ENCODE data around the gene MRPS35. TPM values are rescaled to one million over a fixed set of nuclear protein-coding genes. Genes with fewer than 3 reads are reported as not detected.

Gene MRPS35
- total RNA-seq, 5 donors from 2014 or later (not counting 1 experiment from before 2014, with no cell fraction given): 19.7 to 23.0 (median 22.5) TPM

- H3K4me3 ChIP-seq (ENCODE audit: control insufficient read depth in 1 of 2, extremely low read depth in 1 of 2, low read length in 1 of 2): no peak overlapping the region
- H3K36me3 Mint-ChIP-seq: peaks cover 14% of the 10 kb centered on the region
- no peak overlapping the region for H3K27ac Mint-ChIP-seq
- no peaks in the 10 kb centered on the region for H3K4me1 ChIP-seq (ENCODE audit: control insufficient read depth in 1 of 2, extremely low read depth in 1 of 2, insufficient read depth in 2 of 2, low read length in 2 of 2)
- WGBS (ENCODE audit: insufficient coverage): 64% methylated on average over 2 of the region's 3 CpGs
- H3K9me3 ChIP-seq: no peaks in the 10 kb centered on the region
- H3K36me3 ChIP-seq (ENCODE audit: control insufficient read depth in 2 of 2, extremely low read depth in 1 of 2, insufficient read depth in 1 of 2, low read length in 1 of 2): no peaks in the 10 kb centered on the region
- POLR2A ChIA-PET: interaction anchor here in 1 of 2 donors (0.6 kb wide), 1 partner anchor 14 kb away, joined by 4 read pairs; no protein-coding TSS in a partner anchor
- H3K4me1 Mint-ChIP-seq: no peaks in the 10 kb centered on the region
- ATAC-seq (replicated peaks in 1 of 4) (no peak), DNase-seq (no peak)
- CTCF ChIA-PET: no interaction called here
- H3K27me3 Mint-ChIP-seq: no peaks in the 10 kb centered on the region
- no peaks in the 10 kb centered on the region for H3K9me3 Mint-ChIP-seq
- no peak overlapping the region for H3K4me3 Mint-ChIP-seq
- H3K27me3 ChIP-seq (replicated peaks in 1 of 2; ENCODE audit: control insufficient read depth in 2 of 2, extremely low read depth in 1 of 2, insufficient read depth in 2 of 2, low read length in 1 of 2): no peaks in the 10 kb centered on the region
- H3K27ac ChIP-seq (ENCODE audit: low read length): no peak overlapping the region
Observed at GRCh38 chr12:27673101-27673718, 37.4 kb upstream of the MRPS35 start.

DNA sequence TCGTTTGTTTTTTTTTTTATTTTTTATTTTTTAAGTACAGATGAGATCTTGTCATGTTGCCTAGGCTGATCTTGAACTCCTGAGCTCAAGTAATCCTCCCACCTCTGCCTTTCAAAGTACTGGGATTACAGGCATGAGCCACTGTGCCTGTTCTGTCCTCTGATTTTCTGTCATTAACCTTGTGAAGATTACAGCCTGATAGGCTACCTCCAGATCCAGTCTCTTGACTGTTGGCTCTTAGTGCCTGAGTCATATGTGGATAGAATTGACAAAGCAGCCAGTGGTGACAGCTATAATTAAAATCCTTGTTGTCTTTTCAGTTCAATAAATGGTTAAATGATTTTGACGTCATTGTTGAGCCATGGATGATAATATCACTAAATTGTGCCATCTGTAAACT, 35.6 kb upstream of the MRPS35 start:
- no peaks in the 10 kb centered on the region for H3K9me3 Mint-ChIP-seq
- H3K9me3 ChIP-seq: no peaks in the 10 kb centered on the region
- H3K27ac Mint-ChIP-seq: no peak overlapping the region
- no peaks in the 10 kb centered on the region for H3K27me3 ChIP-seq (replicated peaks in 1 of 2; ENCODE audit: control insufficient read depth in 2 of 2, extremely low read depth in 1 of 2, insufficient read depth in 2 of 2, low read length in 1 of 2)
- peaks cover 11% of the 10 kb centered on the region for H3K36me3 Mint-ChIP-seq
- no CpG with 5 or more reads among the region's 2 CpGs for WGBS (ENCODE audit: insufficient coverage)
- no peak overlapping the region for H3K4me3 ChIP-seq (ENCODE audit: control insufficient read depth in 1 of 2, extremely low read depth in 1 of 2, low read length in 1 of 2)
- H3K27ac ChIP-seq (ENCODE audit: low read length): no peak overlapping the region
- POLR2A ChIA-PET: no interaction called here
- CTCF ChIA-PET: no interaction called here
- DNase-seq (no peak), ATAC-seq (replicated peaks in 1 of 4) (no peak)
- H3K27me3 Mint-ChIP-seq: no peaks in the 10 kb centered on the region
- no peaks in the 10 kb centered on the region for H3K4me1 Mint-ChIP-seq
- H3K36me3 ChIP-seq (ENCODE audit: control insufficient read depth in 2 of 2, extremely low read depth in 1 of 2, insufficient read depth in 1 of 2, low read length in 1 of 2): no peaks in the 10 kb centered on the region
- H3K4me1 ChIP-seq (ENCODE audit: control insufficient read depth in 1 of 2, extremely low read depth in 1 of 2, insufficient read depth in 2 of 2, low read length in 2 of 2): no peaks in the 10 kb centered on the region
- H3K4me3 Mint-ChIP-seq: no peak overlapping the region

GRCh38 chr12:27680619-27681018, 30.0 kb upstream of the MRPS35 start:
- H3K9me3 Mint-ChIP-seq: no peaks in the 10 kb centered on the region
- H3K4me3 Mint-ChIP-seq: no peak overlapping the region
- no peak overlapping the region for H3K27ac Mint-ChIP-seq
- no peak for ATAC-seq (replicated peaks in 1 of 4)
- H3K4me3 ChIP-seq (ENCODE audit: control insufficient read depth in 1 of 2, extremely low read depth in 1 of 2, low read length in 1 of 2): no peak overlapping the region
- H3K27me3 ChIP-seq (replicated peaks in 1 of 2; ENCODE audit: control insufficient read depth in 2 of 2, extremely low read depth in 1 of 2, insufficient read depth in 2 of 2, low read length in 1 of 2): no peaks in the 10 kb centered on the region
- POLR2A ChIA-PET: no interaction called here
- DNase-seq: no peak
- CTCF ChIA-PET: no interaction called here
- no peaks in the 10 kb centered on the region for H3K4me1 ChIP-seq (ENCODE audit: control insufficient read depth in 1 of 2, extremely low read depth in 1 of 2, insufficient read depth in 2 of 2, low read length in 2 of 2)
- H3K27ac ChIP-seq (ENCODE audit: low read length): no peak overlapping the region
- H3K36me3 ChIP-seq (ENCODE audit: control insufficient read depth in 2 of 2, extremely low read depth in 1 of 2, insufficient read depth in 1 of 2, low read length in 1 of 2): no peaks in the 10 kb centered on the region
- no peaks in the 10 kb centered on the region for H3K27me3 Mint-ChIP-seq
- H3K36me3 Mint-ChIP-seq: peaks cover 13% of the 10 kb centered on the region
- no peaks in the 10 kb centered on the region for H3K9me3 ChIP-seq
- no peaks in the 10 kb centered on the region for H3K4me1 Mint-ChIP-seq

GRCh38 chr12:27682534-27682933, 28.1 kb upstream of the MRPS35 start:
- Histone ChIP-seq H3K9me3 (no peaks in the 10 kb centered on the region), H3K27ac (ENCODE audit: low read length) (no peak overlapping the region), H3K36me3 (ENCODE audit: control insufficient read depth in 2 of 2, extremely low read depth in 1 of 2, insufficient read depth in 1 of 2, low read length in 1 of 2) (no peaks in the 10 kb centered on the region), H3K4me1 (ENCODE audit: control insufficient read depth in 1 of 2, extremely low read depth in 1 of 2, insufficient read depth in 2 of 2, low read length in 2 of 2) (no peaks in the 10 kb centered on the region), H3K27me3 (replicated peaks in 1 of 2; ENCODE audit: control insufficient read depth in 2 of 2, extremely low read depth in 1 of 2, insufficient read depth in 2 of 2, low read length in 1 of 2) (no peaks in the 10 kb centered on the region), H3K4me3 (ENCODE audit: control insufficient read depth in 1 of 2, extremely low read depth in 1 of 2, low read length in 1 of 2) (no peak overlapping the region)
- H3K27ac Mint-ChIP-seq: no peak overlapping the region
- H3K4me3 Mint-ChIP-seq: no peak overlapping the region
- no CpG with 5 or more reads among the region's 2 CpGs for WGBS (ENCODE audit: insufficient coverage)
- CTCF ChIA-PET: interaction anchor here in 1 of 2 donors (0.6 kb wide), 1 partner anchor 182 kb away, joined by 4 read pairs; no protein-coding TSS in a partner anchor
- ATAC-seq (replicated peaks in 1 of 4) (no peak), DNase-seq (no peak)
- H3K4me1 Mint-ChIP-seq: no peaks in the 10 kb centered on the region
- H3K27me3 Mint-ChIP-seq: no peaks in the 10 kb centered on the region
- H3K9me3 Mint-ChIP-seq: no peaks in the 10 kb centered on the region
- H3K36me3 Mint-ChIP-seq: peaks cover 9% of the 10 kb centered on the region
- POLR2A ChIA-PET: no interaction called here

GRCh38 chr12:27685274-27685673, 25.4 kb upstream of the MRPS35 start:
- POLR2A ChIA-PET: interaction anchor here in 1 of 2 donors (0.6 kb wide), 1 partner anchor 44 kb away, joined by 3 read pairs; no protein-coding TSS in a partner anchor
- ATAC-seq (replicated peaks in 1 of 4) (no peak), DNase-seq (no peak)
- Mint-ChIP-seq H3K36me3 (peaks cover 22% of the 10 kb centered on the region), H3K4me3 (no peak overlapping the region), H3K9me3 (no peaks in the 10 kb centered on the region), H3K27ac (no peak overlapping the region), H3K27me3 (no peaks in the 10 kb centered on the region), H3K4me1 (no peaks in the 10 kb centered on the region)
- H3K4me3 ChIP-seq (ENCODE audit: control insufficient read depth in 1 of 2, extremely low read depth in 1 of 2, low read length in 1 of 2): no peak overlapping the region
- H3K27ac ChIP-seq (ENCODE audit: low read length): no peak overlapping the region
- no peaks in the 10 kb centered on the region for H3K9me3 ChIP-seq
- CTCF ChIA-PET: no interaction called here
- no peaks in the 10 kb centered on the region for H3K27me3 ChIP-seq (replicated peaks in 1 of 2; ENCODE audit: control insufficient read depth in 2 of 2, extremely low read depth in 1 of 2, insufficient read depth in 2 of 2, low read length in 1 of 2)
- WGBS (ENCODE audit: insufficient coverage): no CpG with 5 or more reads among the region's 2 CpGs
- no peaks in the 10 kb centered on the region for H3K36me3 ChIP-seq (ENCODE audit: control insufficient read depth in 2 of 2, extremely low read depth in 1 of 2, insufficient read depth in 1 of 2, low read length in 1 of 2)
- no peaks in the 10 kb centered on the region for H3K4me1 ChIP-seq (ENCODE audit: control insufficient read depth in 1 of 2, extremely low read depth in 1 of 2, insufficient read depth in 2 of 2, low read length in 2 of 2)

DNA sequence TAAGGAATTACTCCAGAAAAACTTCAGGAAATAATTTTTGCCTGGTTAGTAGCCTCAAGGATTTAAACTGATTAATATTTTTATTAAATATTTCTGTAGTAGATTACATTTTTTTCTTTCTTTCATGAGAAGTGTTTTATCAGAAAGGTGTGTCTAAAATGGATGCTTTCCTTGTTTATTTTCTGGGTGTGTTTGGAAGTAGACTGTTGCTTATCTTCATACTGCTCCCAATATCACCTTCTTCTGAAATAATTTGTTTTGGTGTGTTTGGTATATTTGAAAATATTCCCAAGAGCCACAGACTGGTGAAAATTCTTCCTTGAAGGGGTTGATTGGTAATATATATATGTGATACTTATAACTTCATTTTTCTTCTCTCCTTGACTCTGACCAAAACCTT, 24.5 kb upstream of the MRPS35 start:
- no peaks in the 10 kb centered on the region for H3K27me3 ChIP-seq (replicated peaks in 1 of 2; ENCODE audit: control insufficient read depth in 2 of 2, extremely low read depth in 1 of 2, insufficient read depth in 2 of 2, low read length in 1 of 2)
- ChIA-PET POLR2A (interaction anchor here in 1 of 2 donors (0.7 kb wide), 1 partner anchor 42 kb away, joined by 3 read pairs; no protein-coding TSS in a partner anchor), CTCF (no interaction called here)
- no peaks in the 10 kb centered on the region for H3K27me3 Mint-ChIP-seq
- no peaks in the 10 kb centered on the region for H3K4me1 ChIP-seq (ENCODE audit: control insufficient read depth in 1 of 2, extremely low read depth in 1 of 2, insufficient read depth in 2 of 2, low read length in 2 of 2)
- no peaks in the 10 kb centered on the region for H3K9me3 ChIP-seq
- no peak overlapping the region for H3K27ac Mint-ChIP-seq
- no peak for DNase-seq
- no peaks in the 10 kb centered on the region for H3K4me1 Mint-ChIP-seq
- no peak for ATAC-seq (replicated peaks in 1 of 4)
- no peaks in the 10 kb centered on the region for H3K36me3 ChIP-seq (ENCODE audit: control insufficient read depth in 2 of 2, extremely low read depth in 1 of 2, insufficient read depth in 1 of 2, low read length in 1 of 2)
- no peak overlapping the region for H3K4me3 ChIP-seq (ENCODE audit: control insufficient read depth in 1 of 2, extremely low read depth in 1 of 2, low read length in 1 of 2)
- peaks cover 19% of the 10 kb centered on the region for H3K36me3 Mint-ChIP-seq
- H3K9me3 Mint-ChIP-seq: no peaks in the 10 kb centered on the region
- H3K4me3 Mint-ChIP-seq: no peak overlapping the region
- H3K27ac ChIP-seq (ENCODE audit: low read length): no peak overlapping the region

DNA sequence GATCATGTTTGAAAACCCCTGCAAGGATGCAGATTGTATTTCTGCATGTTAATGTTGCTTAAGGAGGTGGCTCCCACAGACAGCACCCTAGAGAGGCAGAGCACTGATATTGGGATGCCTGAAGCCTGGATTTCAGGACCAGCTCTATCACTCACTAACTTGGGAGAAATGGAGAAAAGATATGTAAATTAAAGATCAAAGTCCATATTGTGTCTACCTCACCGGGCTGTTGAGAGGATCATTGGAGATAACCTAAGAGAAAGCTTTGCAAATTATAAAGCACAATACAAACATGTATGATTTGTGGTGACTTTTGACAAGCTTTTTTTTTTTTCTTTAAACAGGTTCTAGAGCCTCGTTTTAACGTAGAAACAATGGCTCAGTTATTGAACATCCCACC, 22.0 kb upstream of the MRPS35 start:
- 90% methylated on average over 2 of the region's 3 CpGs for WGBS (ENCODE audit: insufficient coverage)
- Mint-ChIP-seq H3K27ac (no peak overlapping the region), H3K4me1 (no peaks in the 10 kb centered on the region), H3K36me3 (peaks cover 30% of the 10 kb centered on the region), H3K9me3 (no peaks in the 10 kb centered on the region), H3K4me3 (no peak overlapping the region), H3K27me3 (no peaks in the 10 kb centered on the region)
- Histone ChIP-seq H3K4me3 (ENCODE audit: control insufficient read depth in 1 of 2, extremely low read depth in 1 of 2, low read length in 1 of 2) (no peak overlapping the region), H3K36me3 (ENCODE audit: control insufficient read depth in 2 of 2, extremely low read depth in 1 of 2, insufficient read depth in 1 of 2, low read length in 1 of 2) (no peaks in the 10 kb centered on the region), H3K27me3 (replicated peaks in 1 of 2; ENCODE audit: control insufficient read depth in 2 of 2, extremely low read depth in 1 of 2, insufficient read depth in 2 of 2, low read length in 1 of 2) (no peaks in the 10 kb centered on the region), H3K9me3 (no peaks in the 10 kb centered on the region), H3K27ac (ENCODE audit: low read length) (no peak overlapping the region), H3K4me1 (ENCODE audit: control insufficient read depth in 1 of 2, extremely low read depth in 1 of 2, insufficient read depth in 2 of 2, low read length in 2 of 2) (no peaks in the 10 kb centered on the region)
- no peak for DNase-seq
- POLR2A ChIA-PET: no interaction called here
- CTCF ChIA-PET: interaction anchor here in 1 of 2 donors (0.7 kb wide), 1 partner anchor 20 kb away, joined by 6 read pairs; no protein-coding TSS in a partner anchor
- no peak for ATAC-seq (replicated peaks in 1 of 4)

Measured in T-cell (primary cell).